Vagina (tissue), 2 donors: ENCODE measurements around the gene MED31.

Experiments
- CTCF ChIP-seq, 3 experiments: fragments of 450-650 bp in 2 of 3; fragments of 200-600 bp in 1 of 3; sonication (generic) in 1 of 3; IDR thresholded peaks; one replicate each; pipeline ENCODE4 v1.5.1; 2017 to 2019; ENCODE audit warnings: antibody characterized with exemption in 3 of 3, mild to moderate bottlenecking in 2 of 3, moderate library complexity in 2 of 3
- POLR2A ChIP-seq, 2 donors: fragments of 450-650 bp; IDR thresholded peaks; one replicate each; pipeline ENCODE4 v1.6.1; 2017; ENCODE audit warnings: antibody characterized with exemption in 2 of 2, mild to moderate bottlenecking in 2 of 2, moderate library complexity in 2 of 2

GRCh38 chr17:6698004-6698403 is 46.6 kb upstream of the MED31 start:
- TF ChIP-seq CTCF (IDR thresholded peaks at IDR 0.05) (no peak), POLR2A (IDR thresholded peaks at IDR 0.05) (no peak)
